Umbilical cord (tissue), 2 donors: ENCODE measurements around the gene PTGFR. TPM values are rescaled to one million over a fixed set of nuclear protein-coding genes. Genes with fewer than 3 reads are reported as not detected.

Source experiments
- DNase-seq: peaks from one replicate; pipeline ENCODE4 v3.0.0-alpha.2; 2015; ENCODE audit warnings: low spot score
- total RNA-seq: library from RNA; depleted of rRNA; stranded (reverse); fragments of >200 nt; gene quantifications from one replicate; pipeline ENCODE4 v1.2.3, GENCODE V29; 2014; ENCODE audit warnings: low replicate concordance; ENCODE audit not compliant: insufficient read depth

Gene PTGFR, protein sequence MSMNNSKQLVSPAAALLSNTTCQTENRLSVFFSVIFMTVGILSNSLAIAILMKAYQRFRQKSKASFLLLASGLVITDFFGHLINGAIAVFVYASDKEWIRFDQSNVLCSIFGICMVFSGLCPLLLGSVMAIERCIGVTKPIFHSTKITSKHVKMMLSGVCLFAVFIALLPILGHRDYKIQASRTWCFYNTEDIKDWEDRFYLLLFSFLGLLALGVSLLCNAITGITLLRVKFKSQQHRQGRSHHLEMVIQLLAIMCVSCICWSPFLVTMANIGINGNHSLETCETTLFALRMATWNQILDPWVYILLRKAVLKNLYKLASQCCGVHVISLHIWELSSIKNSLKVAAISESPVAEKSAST
- total RNA-seq = 18.8 TPM

GRCh38 chr1:78490861-78491450 lies at the start of gene PTGFR:
TSS of gene PTGFR (plus strand) at chr1:78490974. CDS start at chr1:78492744, 1,770 bp downstream.
- peak; percentile 53 for DNase-seq

- DNase-seq = no peak
Observed at GRCh38 chr1:78441921-78442320, 48.9 kb upstream of the PTGFR start.

- DNase-seq = no peak
Observed at GRCh38 chr1:78447086-78447485, 43.7 kb upstream of the PTGFR start.

DNA sequence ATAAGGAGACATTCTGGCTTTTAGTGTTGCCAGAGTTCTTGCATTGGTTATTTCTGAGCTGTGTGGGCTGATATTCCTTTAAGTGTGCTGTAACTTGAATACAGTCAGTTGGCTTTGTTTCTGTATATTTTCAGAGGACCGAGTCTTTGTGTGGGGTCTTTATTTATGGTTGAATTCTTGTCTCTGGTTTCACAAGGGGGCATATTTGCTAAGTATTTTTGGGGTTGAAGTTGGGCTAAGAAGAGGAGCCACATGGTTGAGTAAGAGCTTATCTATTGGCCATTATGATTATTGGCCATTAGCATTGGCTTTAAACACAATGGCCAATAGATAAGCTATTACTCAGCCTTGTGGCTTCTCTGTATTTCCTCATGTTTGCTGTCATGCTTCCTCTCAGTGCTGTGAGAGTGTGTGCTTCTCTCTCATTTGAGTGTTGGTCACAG lies 26.3 kb upstream of the PTGFR start:
- DNase-seq = no peak

DNA sequence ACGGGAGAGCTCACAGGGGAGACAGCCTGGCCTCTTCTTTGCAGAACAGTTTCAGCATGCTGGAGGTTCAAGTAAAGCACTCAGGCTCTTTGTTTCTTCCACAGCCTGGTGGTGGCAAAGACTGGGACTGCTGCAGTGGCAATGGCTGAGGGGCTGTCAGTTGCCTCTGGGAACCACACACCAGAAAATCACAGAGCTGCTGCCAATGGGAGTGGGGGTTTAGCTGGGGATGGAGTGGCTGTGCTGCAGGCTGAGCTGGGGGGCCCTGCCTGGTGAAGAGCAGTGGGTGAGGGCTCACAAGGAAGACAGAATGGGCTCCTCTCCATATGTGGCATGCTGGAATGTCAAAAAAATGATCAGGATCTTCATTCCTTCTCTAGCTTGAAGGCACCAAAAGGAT lies 25.6 kb upstream of the PTGFR start:
- no peak for DNase-seq

DNA sequence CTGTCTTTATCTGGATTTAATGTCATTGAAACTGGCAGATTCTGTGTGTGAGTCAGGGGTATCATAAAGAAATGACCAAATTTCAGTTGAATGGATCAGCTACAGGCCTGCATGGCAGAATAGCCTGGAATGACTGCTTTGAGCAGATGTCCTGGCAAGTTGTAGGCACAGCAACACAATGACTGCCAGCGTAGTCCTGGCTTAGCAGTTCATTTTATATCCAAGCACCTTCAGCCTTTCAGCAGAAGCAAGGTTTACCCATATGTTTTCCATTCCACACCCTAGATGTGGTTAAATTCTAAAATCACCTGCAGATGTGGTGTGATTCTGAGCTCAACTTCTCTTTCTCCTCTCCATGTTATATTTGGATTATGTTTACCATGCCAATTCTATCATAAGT lies 22.3 kb upstream of the PTGFR start:
- DNase-seq = no peak

DNA sequence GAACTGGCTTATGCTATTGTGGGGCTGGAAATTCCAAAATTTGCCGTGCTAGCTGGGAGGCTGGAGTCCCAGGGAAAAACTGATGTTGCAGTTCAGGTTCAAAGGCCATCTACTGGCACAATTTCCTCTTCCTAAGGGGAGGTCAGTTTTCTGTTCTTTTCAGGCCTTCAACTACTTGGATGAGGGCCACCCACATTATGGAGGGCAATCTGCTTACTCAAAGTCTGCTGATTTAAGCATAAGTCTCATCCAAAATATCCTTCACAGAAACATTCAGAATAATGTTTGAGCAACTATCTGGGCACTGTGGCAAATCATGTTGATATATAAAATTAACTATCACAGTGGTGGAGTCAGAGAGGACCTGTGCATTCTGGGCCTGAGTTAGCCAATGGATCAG lies 21.2 kb upstream of the PTGFR start:
- DNase-seq = no peak

- DNase-seq = no peak
Observed at GRCh38 chr1:78471890-78472620, 18.7 kb upstream of the PTGFR start.

GRCh38 chr1:78472851-78473496 lies 17.8 kb upstream of the PTGFR start:
- DNase-seq = no peak

DNA sequence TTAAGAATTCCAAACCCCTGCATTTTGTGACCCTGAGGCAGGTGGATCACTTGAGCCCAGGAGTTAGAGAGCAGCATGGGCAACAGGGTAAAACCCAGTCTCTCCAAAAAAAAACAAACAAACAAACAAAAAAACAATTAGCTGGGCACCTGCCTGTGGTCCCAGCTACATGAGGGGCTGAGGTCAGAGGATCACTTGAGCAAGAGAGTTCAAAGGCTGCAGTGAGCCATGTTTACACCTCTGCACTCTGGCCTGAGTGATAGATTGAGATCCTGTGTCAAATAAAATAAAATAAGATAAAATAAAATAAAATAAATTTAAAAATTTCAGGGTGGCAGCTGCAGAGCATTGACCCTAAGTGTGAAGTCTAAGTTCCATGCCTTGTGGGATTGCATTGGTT lies 16.7 kb upstream of the PTGFR start:
- no peak for DNase-seq

- no peak for DNase-seq
Observed at GRCh38 chr1:78475888-78476610, 14.7 kb upstream of the PTGFR start.

- DNase-seq = peak; percentile 44
Observed at GRCh38 chr1:78483903-78484302, 6.9 kb upstream of the PTGFR start.

DNA sequence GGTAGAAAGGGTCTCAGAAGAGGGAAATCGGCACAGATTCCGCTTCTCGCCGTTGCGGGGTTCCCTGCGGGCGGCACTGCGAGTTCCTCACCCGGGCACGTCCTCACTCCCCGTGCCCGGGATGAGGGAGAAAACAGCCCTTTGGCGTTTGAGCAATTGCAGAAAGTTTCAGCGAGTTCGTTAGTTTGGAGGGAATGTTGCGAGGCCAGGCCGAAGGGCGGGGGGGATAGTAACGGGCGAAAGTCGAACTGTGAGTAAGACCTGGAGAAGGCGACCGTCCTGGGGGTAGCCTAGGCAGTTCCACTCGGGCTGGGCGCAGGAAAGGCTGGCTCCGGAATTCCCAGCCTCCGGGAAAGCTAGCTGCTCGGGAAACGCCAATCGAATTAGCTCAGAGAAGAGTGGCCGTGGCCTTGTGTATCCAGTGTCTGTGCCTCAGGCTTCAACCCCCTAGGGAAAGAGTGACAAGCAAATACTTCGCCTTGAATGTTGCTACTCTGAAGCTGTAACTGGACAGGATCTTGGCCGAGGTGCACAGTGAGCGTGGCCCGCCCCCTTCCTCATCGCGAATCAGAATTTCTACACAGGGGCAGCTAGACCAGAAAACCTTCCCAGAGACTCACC lies 787 bp downstream of the PTGFR start:
- peak; percentile 59 for DNase-seq

GRCh38 chr1:78492386-78492950 lies 1.7 kb downstream of the PTGFR start:
- DNase-seq = peak; percentile 80

GRCh38 chr1:78493451-78493850 lies 2.7 kb downstream of the PTGFR start:
- peak; percentile 86 for DNase-seq

GRCh38 chr1:78497201-78497600 lies 6.4 kb downstream of the PTGFR start:
- DNase-seq = no peak

DNA sequence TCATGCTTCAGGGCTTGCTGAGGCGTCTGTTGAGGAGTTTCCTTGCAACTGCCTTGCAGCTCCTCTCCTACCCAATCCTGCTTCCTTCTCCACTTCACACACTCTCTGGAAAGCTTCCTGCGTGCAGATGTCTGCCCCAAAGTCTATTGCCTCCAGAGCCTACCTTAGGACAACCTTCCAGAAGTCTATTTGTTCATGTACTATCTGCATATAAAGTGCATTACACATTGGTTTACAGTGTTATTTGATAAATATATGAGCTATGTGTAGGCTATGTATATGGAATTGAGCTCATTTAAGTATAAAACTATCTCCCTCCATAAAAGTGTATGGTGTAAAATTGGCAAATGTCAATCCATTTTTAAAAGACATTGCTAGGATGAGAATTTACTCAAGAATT lies 9.8 kb downstream of the PTGFR start:
- no peak for DNase-seq

DNA sequence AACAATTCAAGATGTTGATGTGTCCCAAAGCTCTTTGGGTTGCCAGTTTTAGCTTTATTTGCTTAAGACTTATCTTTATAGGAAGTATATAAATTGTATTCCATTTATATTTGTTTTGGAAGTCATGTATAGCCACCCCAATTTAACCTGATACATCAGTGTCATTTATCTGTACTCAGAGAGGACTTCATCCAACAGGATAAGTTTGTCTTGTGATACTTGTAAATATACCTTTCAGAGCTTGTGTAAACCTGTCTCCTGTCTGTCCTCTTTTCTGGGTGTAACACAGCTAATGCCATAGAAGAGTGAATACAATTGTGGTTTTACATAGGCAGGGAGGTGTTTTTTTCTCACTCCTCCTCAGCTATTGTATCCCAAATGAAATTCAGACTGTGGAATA lies 10.4 kb downstream of the PTGFR start:
- DNase-seq = no peak

- DNase-seq = no peak
Observed at GRCh38 chr1:78511334-78511733, 20.6 kb downstream of the PTGFR start.

DNA sequence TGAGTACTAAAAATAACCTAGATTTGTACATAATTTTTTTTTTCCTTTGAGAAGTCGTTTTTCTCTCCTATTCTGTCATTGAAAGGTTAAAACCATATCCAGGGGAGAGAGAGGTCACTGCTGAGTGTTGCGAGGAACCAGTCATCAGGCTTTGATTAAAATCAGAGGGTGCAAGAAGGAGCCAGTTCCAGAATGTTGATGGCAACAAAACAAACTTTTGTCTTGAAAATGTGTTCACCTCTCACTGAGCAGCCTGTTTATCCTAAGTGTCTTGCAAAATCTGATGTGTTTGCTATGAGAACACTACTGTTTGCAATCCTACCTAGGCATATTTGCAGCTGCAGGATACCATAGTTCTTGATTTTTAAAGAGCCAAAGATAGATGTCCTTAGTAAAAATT lies 25.9 kb downstream of the PTGFR start:
- no peak for DNase-seq

GRCh38 chr1:78519446-78519845 lies 28.7 kb downstream of the PTGFR start:
- DNase-seq = no peak
